MCF 10A (cell line): ENCODE measurements around the gene HTR5A. TPM values are rescaled to one million over a fixed set of nuclear protein-coding genes. Genes with fewer than 3 reads are reported as not detected.

Experiments used
- BruUV-seq: library from RNA; stranded (reverse); fragments of 400-500 nt; replicated peaks from 2 replicates; lab custom pipeline; 2021; lab: Mats Ljungman, UMichigan
- CTCF ChIA-PET: fragments of 300-600 bp; sonication (Branson Sonifier 250); formaldehyde crosslinking; extraction: SDS; loops from one replicate; lab custom pipeline; 2021; ENCODE audit warnings: antibody characterized with exemption, inconsistent platforms; lab: Yijun Ruan, JAX
- POLR2A ChIA-PET: fragments of 300-600, 350-650 bp; sonication (Branson Sonifier 250); formaldehyde crosslinking; extraction: SDS; loops from one replicate; lab custom pipeline; 2020; ENCODE audit warnings: antibody characterized with exemption, inconsistent platforms; lab: Yijun Ruan, JAX
- DNase-seq: peaks from one replicate; pipeline ENCODE4 v3.0.0-alpha.2; 2018; ENCODE audit not compliant: unreplicated experiment
- H3K27ac Mint-ChIP-seq: one replicate; pipeline ENCODE4 v1.8.0; 2022; ENCODE audit warnings: mild to moderate bottlenecking, low read depth, mixed read lengths; ENCODE audit not compliant: unreplicated experiment
- H3K27me3 Mint-ChIP-seq: one replicate; pipeline ENCODE4 v1.8.0; 2022; ENCODE audit warnings: mixed read lengths; ENCODE audit not compliant: insufficient read depth, unreplicated experiment
- H3K36me3 Mint-ChIP-seq: one replicate; pipeline ENCODE4 v1.8.0; 2022; ENCODE audit warnings: mild to moderate bottlenecking, moderate library complexity, mixed read lengths; ENCODE audit not compliant: insufficient read depth, unreplicated experiment
- H3K4me1 Mint-ChIP-seq: one replicate; pipeline ENCODE4 v1.8.0; 2022; ENCODE audit warnings: mixed read lengths; ENCODE audit not compliant: insufficient read depth, unreplicated experiment
- H3K4me3 Mint-ChIP-seq: one replicate; pipeline ENCODE4 v1.8.0; 2022; ENCODE audit warnings: mild to moderate bottlenecking, moderate library complexity, mixed read lengths; ENCODE audit not compliant: unreplicated experiment
- H3K9me3 Mint-ChIP-seq: one replicate; pipeline ENCODE4 v1.8.0; 2022; ENCODE audit warnings: mixed read lengths; ENCODE audit not compliant: unreplicated experiment
- CTCF ChIP-seq: fragments of 200-600 bp; IDR thresholded peaks from one replicate; pipeline ENCODE4 v1.8.0; 2022; ENCODE audit warnings: antibody characterized with exemption, mild to moderate bottlenecking; ENCODE audit not compliant: unreplicated experiment
- intact Hi-C: fragments of 100-400 bp; cut with micrococcal nuclease; formaldehyde crosslinking; loops from 2 replicates; pipeline ENCODE4 v1.14.1; 2022
- total RNA-seq: library from RNA; stranded (reverse); gene quantifications from 2 replicates; pipeline ENCODE4 v1.2.3, GENCODE V29; 2022

HTR5A gene
- total RNA-seq, 1 experiment from 2014 or later = not detected

GRCh38 chr7:155051355-155051754 lies 18.8 kb upstream of the HTR5A start:
- Mint-ChIP-seq H3K36me3 (no peaks in the 10 kb centered on the region), H3K4me3 (no peak overlapping the region), H3K27ac (no peak overlapping the region), H3K27me3 (peaks cover 14% of the 10 kb centered on the region), H3K4me1 (no peaks in the 10 kb centered on the region), H3K9me3 (no peaks in the 10 kb centered on the region)
- DNase-seq = no peak
- intact Hi-C loops = no loop called here
- CTCF ChIA-PET = interaction anchor here (0.7 kb wide), 2 partner anchors 15 to 145 kb away, joined by 3 read pairs; no protein-coding TSS in a partner anchor
- no peak for TF ChIP-seq CTCF
- no TSS peak for BruUV-seq
- POLR2A ChIA-PET = interaction anchor here (1.0 kb wide), 1 partner anchor 13 kb away, joined by 3 read pairs; no protein-coding TSS in a partner anchor

GRCh38 chr7:155053002-155053401 lies 17.1 kb upstream of the HTR5A start:
- intact Hi-C loops = no loop called here
- no peak overlapping the region for H3K27ac Mint-ChIP-seq
- no peak for TF ChIP-seq CTCF
- H3K9me3 Mint-ChIP-seq = no peaks in the 10 kb centered on the region
- H3K36me3 Mint-ChIP-seq = no peaks in the 10 kb centered on the region
- no peak for DNase-seq
- BruUV-seq = no TSS peak
- no peaks in the 10 kb centered on the region for H3K4me1 Mint-ChIP-seq
- ChIA-PET CTCF (no interaction called here), POLR2A (no interaction called here)
- peaks cover 14% of the 10 kb centered on the region for H3K27me3 Mint-ChIP-seq
- no peak overlapping the region for H3K4me3 Mint-ChIP-seq

GRCh38 chr7:155054761-155055160 lies 15.4 kb upstream of the HTR5A start:
- TF ChIP-seq CTCF = no peak
- Mint-ChIP-seq H3K27me3 (peaks cover 14% of the 10 kb centered on the region), H3K4me1 (no peaks in the 10 kb centered on the region), H3K36me3 (no peaks in the 10 kb centered on the region), H3K9me3 (no peaks in the 10 kb centered on the region), H3K27ac (no peak overlapping the region), H3K4me3 (no peak overlapping the region)
- POLR2A ChIA-PET = no interaction called here
- no TSS peak for BruUV-seq
- CTCF ChIA-PET = interaction anchor here (0.6 kb wide), 1 partner anchor 70 kb away, joined by 3 read pairs; no protein-coding TSS in a partner anchor
- intact Hi-C loops = no loop called here
- no peak for DNase-seq

- Mint-ChIP-seq H3K4me1 (no peaks in the 10 kb centered on the region), H3K36me3 (no peaks in the 10 kb centered on the region), H3K9me3 (no peaks in the 10 kb centered on the region), H3K27me3 (peaks cover 14% of the 10 kb centered on the region), H3K27ac (no peak overlapping the region), H3K4me3 (no peak overlapping the region)
- no peak for DNase-seq
- CTCF ChIA-PET = interaction anchor here (0.7 kb wide), 1 partner anchor 13 kb away, joined by 3 read pairs; no protein-coding TSS in a partner anchor
- intact Hi-C loops = no loop called here
- POLR2A ChIA-PET = no interaction called here
- BruUV-seq = no TSS peak
- no peak for TF ChIP-seq CTCF
Measured at GRCh38 chr7:155057076-155057475, 13.0 kb upstream of the HTR5A start.
